NCI-H2171 (cell line): ENCODE results near the gene DPF3.

Experiments
- DNase-seq: peaks from one replicate; lab custom pipeline; 2025; lab: John Stamatoyannopoulos, UW

The DPF3 gene

DNA sequence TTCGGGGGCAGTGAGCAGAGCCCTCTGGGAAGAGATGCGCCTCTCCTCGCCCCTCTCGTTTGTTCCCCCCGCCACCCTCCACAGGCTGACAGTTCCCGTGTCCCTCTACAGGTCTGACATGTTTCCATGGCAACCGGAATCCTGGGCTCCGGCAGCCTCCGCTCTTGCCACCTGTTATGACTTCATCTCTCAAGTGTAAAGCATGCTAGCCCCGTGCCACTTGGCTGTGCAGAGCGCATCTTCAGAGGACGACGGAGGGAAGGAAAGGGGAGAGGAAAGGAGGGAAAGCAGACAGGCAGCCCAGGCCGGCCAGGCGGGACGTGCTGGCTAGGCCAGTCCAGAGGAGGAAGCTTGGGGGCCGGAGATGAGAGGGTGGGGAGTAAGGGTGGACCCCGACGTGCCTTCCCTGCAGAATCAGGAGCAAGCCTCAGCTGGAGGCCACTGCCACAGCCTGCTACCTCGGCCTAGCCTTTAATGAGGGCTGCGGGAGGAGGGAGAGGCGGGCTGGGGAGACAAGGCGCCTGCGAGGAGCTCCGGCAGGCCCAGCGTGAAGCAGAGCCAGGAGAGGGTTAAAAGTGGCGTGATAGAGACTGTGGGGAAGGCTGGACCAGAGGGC, 214.3 kb downstream of the DPF3 start:
- DNase-seq: peak; percentile 66

DNA sequence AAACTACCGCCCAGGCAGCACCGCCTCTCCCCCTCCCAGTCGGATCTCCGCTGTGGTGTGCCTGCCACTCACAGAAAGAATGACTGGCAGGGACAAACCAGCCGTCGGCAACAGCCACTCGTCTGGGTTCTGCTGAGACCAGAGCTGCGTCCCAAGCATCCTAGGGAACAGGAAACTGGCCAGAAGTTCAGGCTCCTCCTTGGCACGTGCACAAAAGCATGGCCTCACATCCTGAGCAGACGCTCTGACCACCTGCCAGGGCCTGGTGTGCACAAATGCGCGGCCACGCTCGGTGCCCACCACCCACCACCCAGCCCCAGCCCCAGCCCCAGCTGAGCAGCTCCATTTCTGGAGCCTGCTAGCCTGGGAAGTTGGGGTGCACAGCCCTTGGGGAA, 214.8 kb downstream of the DPF3 start:
- DNase-seq: no peak

DNA sequence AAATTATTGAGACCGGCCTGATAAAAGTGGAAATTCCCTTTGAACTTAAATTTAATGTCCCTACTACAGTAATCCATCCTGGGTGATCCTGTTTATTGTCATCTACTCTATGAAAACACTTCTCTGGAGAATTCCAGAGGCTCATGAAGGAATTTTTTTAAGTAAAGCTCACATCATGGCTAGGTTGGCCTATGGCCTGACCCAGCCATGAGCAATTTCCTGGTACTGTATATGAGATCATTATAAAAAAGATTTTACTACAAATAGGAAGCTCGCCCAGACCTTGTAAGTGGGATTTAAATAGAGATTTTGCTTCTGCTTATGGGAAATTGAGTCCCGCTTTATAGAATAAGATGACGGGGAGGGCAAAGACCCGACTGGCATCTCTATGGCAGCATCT, 215.5 kb downstream of the DPF3 start:
- no peak for DNase-seq

DNA sequence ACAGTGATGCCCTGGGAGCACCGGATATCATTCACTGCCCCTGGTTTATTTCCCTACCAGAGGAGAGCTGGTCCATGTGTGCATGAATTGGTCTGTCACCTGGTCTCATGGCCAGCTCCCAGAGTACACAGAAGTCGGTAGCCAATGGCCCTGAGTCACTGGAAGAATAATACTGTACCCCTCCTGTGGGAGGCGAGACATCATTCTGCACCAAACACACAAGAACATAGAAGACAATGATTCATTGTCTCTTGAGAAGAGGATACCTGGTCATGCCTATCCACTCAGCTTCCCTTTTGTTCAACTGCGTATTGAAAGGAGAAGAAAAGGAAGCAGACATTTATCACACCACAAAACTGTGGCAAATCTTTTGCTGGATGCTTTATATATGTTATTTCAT, 216.2 kb downstream of the DPF3 start:
- DNase-seq: no peak

DNA sequence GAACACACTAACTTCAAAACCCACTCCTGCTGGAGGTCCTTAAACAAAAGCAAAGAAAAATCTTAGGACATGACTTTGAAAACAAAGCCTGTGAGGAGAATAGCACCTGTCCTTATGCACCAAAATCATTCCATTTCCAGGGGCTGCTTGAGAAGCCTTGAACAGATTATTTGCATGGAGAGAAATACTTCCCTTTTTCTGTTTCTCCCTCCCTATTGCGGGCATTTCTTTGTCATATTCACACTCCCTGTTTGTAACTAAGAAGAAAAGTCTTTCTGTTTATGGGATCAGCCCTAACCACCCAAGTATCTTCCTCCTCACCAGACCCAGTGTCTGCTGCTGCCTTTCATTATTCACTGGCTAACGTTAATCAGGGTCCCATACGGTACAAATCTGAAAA, 218.8 kb downstream of the DPF3 start:
- no peak for DNase-seq

DNA sequence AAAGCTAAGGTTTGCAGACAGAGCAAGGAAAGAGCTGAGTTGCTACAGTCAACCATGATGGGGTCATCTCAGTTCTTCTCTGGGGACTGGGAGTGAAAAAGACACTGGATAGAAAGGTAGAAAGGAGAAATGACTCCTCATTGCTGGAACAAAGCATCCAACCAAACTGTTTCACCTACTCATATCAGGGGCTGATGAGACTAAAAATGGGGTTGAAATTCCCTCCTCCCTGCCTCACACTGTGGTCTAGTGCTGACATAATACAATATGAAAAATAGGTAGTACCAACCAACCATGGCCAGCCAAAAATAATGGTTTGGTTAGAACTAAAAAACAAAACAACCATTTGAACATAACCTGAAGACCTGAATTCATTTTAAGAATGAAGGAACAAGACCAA, 220.7 kb downstream of the DPF3 start:
- no peak for DNase-seq

DNA sequence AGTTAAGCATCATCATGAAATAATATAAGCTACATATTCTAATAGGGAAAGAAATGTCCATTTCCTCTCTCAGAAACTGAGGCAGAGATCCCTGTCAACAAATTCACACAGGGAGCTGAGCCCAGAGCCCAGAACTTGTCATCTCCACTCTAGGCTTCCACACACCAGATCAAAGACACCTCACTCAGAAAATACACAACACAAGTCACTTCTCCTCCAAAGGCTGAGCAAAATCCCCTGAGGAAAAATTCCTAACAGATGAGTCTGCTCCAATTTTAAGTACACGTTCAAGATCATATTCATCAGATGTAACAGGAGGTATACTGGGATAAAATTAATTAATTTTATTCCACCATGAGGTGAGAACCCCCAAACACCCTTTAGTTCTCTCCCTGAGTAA, 227.3 kb downstream of the DPF3 start:
- DNase-seq: no peak

DNA sequence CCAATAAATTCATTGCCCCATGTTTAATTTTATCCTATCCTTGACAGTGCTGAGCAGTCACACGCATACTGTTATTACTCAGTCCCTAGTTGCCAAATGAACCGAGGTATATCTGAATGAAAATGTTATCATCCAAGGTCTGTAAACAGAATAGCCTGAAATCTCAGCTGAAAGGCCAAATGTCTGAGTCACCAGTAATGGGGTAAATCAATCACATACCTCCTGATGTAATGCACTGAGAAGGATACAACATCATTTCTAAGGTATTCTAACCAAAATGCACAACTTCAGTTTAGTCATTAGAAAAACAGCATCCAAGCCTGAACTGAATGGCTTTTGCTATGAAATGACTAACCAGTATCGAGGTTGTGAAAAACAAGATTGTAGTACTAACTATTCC, 228.6 kb downstream of the DPF3 start:
- no peak for DNase-seq

DNA sequence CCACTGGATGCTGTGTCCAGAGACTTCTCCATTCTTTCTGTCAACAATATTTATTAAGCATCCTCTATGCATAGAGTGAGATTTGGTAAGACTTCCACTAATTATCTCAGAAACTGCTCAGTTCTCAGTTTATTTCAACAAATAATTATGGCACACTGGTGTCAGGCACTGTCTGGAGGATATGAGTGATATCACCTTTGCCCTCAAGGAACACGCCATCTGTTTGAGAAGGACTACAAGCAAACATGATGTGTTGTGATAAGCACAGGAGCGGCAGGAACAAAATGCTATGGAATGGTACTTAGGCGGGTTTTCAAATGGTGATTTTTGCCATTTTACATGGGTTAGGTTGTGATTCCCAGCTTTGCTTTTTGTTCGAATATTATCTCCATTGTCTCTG, 229.2 kb downstream of the DPF3 start:
- DNase-seq: no peak

DNA sequence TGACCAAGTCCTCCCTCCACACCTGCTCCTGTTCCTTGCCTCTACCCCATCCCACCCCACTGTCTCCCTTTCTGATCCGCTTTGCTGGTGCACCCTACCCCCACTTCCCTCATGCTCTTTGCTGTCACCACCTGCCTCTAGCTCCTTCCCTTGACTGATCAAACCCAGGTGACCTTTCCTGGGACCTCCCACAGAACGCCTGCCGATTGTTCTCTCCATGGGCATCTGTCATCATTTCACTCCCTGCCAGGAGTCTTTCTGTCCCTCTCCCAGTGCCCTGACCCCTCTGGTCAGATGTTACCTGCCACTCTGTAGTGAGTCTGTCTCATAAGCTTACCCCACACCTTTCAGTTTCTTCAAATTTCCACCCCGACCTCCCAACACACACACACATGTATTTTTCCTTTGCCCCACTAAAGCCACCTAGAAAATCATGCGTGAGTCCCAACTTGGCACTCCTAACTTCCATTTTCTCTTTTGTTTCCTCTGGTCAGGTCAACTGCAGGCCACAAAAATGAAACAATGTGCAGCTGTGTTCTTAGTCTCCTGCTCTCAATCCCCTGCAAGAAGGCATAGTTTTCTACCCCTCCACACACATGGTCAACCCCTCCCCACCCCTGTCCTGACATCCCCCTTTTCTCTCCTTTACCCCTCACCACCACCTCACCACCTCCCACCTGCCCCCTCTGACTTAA, 229.8 kb downstream of the DPF3 start:
- no peak for DNase-seq

DNA sequence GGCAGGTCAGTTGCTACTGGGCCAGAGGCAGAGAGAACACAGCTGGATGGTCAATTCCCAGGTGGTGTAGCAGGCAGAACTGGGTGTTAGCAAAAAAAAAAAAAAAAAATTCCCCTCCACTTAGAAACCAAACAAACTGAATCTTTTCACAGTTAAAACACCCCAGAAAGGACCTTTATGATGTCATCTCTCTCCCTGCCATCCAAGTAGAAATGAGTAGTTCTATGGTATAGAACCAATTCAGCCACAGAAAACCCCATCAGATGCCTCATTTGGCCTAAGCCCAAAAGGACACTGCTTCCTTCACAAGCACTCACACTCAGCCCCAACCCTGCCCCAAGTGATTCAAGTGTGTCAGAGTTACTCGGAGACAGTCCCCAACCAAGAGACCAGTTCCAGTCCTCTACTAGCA, 230.8 kb downstream of the DPF3 start:
- DNase-seq: no peak

DNA sequence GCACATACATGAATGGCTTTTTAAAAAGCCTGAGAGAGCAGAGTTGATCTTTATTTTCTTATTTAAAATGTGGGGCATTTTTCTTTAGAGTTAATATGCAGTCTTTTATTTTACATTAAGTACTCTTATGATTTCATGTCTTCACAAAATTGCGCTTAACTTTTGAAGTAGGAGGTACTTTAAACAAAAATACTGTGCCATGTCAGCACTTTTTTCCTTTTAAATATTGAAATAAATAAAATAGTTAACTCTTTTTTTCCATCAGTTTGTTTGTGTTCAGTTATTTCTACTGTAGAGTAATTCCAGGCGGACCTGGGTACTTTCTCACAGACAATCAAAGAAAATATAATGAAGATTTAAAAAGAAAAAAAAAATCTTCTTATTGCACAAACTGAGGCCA, 231.7 kb downstream of the DPF3 start:
- no peak for DNase-seq

DNA sequence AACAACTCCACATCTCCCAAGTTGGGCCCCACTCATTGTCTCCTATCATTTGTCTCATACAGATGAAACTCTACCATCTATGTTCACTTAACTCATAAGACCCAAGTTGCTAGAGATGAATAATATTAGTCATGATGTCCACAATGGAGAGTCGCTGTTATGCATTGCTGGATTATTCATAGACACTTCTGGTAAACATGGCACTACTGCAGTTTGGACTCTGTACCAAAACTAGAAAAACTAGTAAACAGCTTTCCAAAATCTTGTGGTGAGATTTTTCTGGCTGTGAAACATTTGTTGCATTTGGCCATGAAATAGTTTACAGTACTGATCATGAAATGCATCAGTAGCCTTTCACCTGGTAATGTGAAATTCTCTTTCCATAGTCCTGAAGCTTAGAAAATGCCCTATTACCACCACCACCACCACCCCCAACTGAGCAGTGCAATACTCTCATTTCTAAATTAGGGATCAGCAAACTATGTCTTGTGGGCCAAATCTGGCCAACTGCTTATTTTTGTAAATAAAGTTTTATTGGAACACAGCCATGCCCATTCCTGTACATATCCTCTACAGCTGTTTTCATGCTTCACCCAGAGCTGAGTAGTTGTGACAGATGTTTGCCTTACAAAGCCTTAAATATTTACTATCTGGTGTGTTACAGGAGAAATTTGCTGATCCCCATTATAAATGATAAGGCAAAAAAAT, 236.5 kb downstream of the DPF3 start:
- DNase-seq: no peak

DNA sequence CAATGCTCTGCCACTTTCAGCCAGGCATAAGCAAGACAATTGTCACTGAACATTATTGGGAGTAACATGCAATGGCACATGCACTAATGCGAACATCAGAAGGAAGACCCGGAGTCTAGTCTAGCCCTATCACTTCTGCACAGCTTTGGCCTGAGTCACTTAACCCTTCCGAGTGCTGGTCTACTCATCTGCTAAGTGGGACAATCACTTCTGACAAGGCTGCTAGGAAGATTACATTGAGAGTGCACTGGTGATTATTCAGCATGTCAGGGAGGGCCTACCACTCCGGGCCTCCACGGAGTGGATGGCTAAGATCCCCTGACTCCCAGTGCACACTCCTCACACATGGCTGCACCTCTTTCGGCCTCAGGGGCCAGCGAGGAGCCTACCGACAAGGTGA, 240.9 kb downstream of the DPF3 start:
- no peak for DNase-seq

DNA sequence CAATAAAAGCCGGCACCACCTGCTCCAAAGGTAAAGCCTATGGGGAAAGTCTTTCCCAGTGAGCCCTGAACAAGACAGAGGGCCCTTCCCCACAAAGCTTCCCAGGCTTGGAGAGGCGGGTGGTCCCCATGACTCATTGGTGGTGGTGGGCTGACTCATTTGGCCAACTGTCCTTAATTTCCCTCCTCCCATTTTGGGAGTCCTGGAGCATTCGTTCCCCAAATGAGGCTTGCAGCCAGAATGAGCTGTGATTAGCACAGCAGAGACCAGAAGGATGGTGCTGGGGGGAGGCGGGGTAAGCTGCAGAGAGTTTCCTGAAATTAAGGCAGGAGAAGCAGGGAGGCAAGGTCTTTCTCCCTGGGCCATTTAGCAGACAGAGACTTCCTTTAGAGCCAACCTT, 241.7 kb downstream of the DPF3 start:
- no peak for DNase-seq

DNA sequence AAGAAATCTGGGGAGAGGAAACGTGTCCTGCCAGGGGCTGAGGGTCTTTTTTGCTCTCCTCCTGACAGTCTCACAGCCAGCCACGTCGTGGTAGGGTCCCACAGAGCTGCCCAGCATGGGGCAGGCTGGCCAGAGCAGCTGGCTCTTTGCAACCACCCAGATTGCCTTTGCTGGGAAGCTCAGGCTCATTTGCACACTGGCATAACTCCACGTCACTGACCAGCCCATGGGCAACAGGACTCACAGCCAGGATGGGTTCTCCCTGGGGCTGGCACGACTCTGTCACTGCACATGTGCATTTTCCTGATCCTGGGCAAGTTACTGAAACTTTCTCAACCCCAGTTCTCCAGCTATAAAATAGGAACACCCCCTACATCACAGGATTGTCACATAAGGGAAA, 242.2 kb downstream of the DPF3 start:
- DNase-seq: no peak

DNA sequence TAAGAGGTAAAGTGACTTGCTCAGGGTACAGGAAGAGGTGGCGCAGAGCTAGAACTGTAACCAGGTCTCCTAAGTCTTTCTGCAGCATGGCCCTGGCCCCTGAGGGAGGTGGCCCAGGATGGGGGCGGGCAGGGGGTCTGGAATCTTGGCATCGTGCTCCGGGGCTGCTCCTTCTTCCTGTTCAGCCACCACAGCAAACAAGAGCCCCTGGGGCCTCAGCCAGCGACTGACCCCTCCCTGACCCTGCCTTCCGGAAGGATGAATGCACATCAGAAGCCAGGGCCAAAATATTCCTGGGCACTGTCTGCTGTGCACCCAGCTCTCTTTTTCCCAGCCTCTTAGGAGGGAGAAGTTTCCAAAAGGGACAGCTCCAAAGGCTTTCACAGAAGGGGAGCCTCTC, 242.8 kb downstream of the DPF3 start:
- no peak for DNase-seq

DNA sequence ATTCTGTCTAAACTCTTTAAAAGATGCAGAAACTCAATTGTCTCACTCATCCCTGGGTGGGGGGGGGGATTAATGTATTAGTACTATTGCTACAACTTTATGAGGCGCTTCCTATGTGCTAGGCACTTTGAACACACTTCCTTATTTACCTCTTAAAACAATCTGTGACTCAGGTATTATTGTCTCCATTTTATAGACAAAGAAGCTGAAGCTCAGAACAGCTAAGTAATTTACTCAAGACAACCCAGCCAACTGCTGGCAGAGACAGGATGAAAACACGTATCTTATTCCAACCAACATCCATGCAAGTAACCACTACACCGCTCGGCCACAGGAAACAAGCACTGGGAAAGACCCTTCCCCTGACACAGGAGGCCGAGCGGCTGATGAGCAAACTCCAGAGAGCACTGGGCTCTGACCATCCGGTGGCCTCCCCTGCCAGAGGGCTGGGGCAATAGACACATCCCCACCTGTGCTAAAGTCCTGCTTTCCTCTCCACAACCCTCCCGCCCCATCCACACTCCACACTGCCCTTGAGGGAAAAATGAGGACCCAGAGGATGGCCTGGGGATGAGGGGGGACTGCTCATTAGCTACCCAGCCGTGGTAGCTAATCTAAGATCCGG, 244.2 kb downstream of the DPF3 start:
- DNase-seq: no peak

DNA sequence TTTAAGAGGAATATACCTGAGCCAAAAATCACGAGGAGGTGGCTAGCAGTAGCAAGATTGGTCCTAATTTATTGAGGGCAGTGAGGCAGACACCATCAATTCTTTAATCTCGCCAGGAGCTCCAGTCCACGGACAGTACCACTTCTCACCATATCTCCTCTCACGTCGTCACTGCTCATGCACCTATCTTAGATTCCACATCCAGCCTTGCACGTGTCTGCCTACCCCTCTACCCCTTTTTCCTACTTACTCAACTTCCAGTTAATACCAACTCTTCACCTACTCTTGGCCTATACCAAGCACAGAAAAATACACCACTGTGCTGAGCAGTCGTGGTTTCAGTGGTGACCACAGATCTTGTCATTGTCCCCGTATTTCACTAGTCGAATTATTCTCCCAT, 246.1 kb downstream of the DPF3 start:
- DNase-seq: no peak

DNA sequence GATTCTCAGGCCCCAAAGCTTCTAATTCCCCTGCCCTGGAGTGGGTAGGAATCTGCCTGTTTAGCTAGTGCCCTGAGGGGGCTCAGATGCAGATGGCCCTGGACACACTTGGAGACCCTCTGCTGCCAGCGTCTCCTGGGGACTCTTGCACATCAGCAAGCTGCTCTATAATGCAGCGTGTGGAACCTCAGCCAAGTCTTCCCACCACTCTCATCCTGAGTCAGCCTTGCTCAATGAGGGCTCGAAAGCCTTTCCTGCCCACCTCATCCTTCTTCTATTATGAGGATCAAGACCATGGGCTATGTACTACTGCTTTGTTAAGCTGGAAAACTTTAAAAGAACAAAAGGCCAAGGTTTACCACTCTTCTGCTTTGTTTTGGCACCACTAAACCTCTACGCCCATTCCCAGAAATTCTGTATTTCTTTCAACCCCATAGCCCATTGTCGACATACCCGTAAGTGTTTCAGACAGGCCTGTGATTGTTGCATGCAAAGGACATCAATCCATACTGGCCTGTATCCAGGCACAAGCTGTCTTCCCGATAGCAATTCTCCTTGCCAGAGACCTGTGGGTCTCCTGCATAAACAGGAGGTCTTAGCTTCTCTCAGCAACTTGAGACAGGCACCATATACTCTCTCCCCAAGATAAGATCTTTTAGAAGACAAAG, 246.9 kb downstream of the DPF3 start:
- no peak for DNase-seq

DNA sequence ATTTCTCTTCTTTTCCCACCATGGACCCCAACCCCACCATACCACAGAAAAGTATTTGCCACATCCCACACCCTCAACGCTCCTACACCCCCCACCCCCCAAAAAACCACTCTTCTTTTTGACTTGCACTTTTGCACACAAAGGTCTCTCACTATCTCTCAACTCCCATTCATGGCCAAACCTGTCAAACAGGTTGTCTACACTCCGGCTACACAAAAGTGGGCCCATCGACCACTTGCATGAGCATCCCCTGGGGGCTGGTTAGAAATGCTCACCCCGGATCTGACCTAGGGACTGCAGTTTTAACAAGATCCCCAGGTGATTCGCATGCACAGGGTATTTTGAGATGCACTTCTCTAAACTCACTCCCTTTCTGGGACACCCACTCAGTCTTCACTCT, 248.2 kb downstream of the DPF3 start:
- DNase-seq: no peak

DNA sequence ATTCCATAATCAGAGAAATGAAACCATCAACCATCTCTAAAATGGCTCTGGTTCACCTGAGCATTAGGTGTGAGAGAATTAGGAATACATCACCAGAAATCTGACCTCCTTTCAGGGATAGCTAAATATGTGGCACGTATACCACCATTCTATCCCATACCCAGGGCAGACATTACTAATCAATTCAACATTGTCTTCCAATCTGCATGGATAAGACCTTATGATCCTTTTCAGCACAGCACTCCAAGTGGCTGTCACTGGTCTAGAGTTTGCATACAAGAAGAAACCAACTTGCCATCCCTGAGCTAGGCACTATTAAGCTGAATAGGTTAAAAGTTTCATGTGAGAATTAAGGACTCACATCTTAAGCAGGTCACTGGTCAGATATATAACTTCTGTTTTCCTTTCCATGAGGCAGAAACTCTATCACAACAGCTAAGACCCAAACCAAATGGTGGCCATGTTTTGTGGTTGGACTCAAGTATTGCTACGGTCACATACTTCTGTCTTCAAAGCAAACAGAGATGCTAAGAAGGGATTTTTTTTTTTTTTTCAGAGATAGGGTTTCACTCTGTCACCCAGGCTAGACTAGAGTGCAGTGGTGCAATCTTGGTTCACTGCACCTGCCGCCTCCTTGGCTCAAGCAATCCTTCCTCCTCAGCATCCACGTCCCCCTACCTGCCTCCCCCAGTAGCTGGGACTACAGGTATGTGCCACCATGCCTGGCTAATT, 249.0 kb downstream of the DPF3 start:
- peak; percentile 4 for DNase-seq
